Stromal cell of bone marrow (primary cell): Measurements from ENCODE around the gene SLC17A4.

Source experiments
- DNase-seq: peaks from one replicate; pipeline ENCODE4 v3.0.0-alpha.2; 2012; ENCODE audit warnings: low read depth

SLC17A4 gene

DNA sequence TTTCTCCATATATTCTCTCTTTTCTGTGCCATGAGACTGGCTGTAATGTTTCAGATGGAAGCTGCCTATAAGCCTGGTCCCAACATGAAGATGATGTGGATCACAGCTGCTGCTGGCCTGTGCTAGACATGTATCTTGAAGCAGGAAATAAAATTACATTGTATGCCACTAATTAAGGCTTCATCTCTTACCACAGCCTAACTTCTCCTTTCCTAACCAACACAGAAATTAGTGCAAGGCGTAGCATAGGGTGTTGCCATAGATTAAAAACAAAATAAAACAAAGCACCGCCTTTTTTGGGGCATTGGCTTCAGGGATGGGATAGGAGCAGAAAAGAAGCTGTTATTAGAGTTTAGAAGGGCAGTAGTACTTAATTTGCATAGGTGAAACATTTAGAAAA is 4.7 kb upstream of the SLC17A4 start:
- DNase-seq, result no peak

- no peak for DNase-seq
Observed at GRCh38 chr6:25750906-25751305, 3.6 kb upstream of the SLC17A4 start.

DNA sequence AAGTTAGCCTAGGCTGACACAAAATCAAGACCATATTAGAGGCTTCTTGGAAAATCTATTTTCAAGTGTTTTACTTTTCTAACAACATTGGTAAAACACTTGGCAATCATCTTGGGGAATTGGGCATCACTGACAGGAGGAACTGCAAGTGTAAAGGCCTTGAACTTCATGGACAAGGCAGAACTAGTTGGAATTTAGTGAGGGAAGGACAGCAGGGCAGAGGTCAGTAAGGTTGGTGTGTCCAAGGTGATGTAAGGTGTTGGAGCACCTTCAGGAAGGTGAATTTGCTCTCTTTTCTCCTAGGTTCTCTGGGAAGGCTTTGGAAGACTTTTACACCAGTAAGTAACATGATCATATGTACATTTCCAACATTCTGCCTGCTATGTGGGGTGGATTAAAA is 1.5 kb upstream of the SLC17A4 start:
- DNase-seq, result no peak

DNA sequence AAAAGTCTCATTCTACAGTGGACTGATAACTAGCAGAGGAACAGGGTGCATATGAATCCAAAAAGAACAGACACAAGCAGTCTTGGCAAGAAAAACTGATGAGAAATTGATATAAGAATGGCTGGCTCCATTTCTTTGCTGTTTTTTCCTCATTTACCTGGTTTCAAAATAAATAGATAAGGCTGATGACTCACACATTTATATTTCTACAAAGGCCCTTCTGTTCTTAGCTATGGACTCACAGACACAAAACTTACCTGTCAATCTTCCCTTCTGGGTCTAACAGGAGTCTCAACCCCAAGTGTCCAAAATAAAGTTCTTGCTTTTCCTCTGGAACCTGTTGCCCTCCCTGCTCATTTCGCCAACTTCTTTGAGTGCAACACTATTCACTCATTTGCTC is 941 bp downstream of the SLC17A4 start:
- DNase-seq, result no peak

GRCh38 chr6:25756382-25757363 is 2.1 kb downstream of the SLC17A4 start:
- DNase-seq, result no peak

GRCh38 chr6:25757936-25758642 is 3.5 kb downstream of the SLC17A4 start:
- DNase-seq, result no peak

DNA sequence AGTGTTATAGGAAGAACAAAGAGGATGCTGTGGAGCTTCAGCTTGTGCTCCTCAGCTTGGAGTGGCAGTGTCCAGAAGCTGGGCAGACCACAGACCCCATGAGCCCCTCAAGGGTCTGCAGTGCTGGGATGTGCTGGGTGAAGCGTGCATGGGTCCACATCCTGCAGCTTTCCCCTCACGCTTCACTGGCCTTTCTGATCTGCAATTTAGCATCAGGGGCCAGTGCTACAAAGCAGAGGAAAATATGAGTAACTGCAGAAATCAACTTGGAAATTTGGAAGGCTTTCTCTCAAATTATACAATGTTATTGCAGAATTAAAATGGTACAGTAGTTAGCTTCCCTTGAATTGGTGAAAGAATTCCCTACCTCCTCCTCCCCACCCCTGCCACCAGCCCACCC is 10.1 kb downstream of the SLC17A4 start:
- DNase-seq, result no peak

DNA sequence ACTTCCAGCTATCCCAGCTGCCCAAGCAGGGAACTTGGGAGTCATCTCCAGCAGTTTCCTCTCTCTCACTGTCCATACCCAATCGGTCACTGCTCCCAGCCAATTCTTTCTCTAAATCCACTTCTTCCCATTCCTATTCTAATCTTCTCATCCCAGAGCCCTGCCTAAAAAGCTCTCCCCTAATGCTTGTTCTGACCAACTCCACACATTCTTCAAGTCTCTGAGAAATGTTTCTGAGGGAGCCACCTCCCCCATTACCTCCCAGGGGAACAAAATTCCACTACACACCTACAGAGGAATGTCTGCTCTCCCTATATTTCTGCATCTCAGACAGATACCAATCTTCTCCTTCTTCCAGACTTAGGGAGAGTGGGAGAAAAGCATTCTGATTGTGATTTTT is 14.0 kb downstream of the SLC17A4 start:
- DNase-seq, result no peak

DNA sequence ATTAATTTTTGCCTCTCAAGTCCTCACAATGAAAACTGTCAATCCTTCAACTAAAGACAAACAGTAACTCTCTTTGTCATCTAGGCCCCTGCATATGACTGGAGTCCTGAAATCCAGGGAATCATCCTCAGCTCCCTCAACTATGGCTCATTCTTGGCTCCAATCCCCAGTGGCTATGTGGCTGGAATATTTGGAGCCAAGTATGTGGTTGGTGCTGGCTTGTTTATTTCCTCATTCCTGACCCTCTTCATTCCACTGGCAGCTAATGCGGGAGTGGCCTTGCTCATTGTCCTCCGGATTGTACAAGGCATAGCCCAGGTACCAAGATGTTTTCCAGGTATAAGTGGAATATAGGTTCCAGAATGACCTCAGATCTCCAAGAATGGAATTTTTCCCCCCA is 15.4 kb downstream of the SLC17A4 start:
- no peak for DNase-seq

- DNase-seq, result no peak
Observed at GRCh38 chr6:25774120-25774715, 19.7 kb downstream of the SLC17A4 start.

- DNase-seq, result no peak
Observed at GRCh38 chr6:25777031-25777430, 22.5 kb downstream of the SLC17A4 start.

DNA sequence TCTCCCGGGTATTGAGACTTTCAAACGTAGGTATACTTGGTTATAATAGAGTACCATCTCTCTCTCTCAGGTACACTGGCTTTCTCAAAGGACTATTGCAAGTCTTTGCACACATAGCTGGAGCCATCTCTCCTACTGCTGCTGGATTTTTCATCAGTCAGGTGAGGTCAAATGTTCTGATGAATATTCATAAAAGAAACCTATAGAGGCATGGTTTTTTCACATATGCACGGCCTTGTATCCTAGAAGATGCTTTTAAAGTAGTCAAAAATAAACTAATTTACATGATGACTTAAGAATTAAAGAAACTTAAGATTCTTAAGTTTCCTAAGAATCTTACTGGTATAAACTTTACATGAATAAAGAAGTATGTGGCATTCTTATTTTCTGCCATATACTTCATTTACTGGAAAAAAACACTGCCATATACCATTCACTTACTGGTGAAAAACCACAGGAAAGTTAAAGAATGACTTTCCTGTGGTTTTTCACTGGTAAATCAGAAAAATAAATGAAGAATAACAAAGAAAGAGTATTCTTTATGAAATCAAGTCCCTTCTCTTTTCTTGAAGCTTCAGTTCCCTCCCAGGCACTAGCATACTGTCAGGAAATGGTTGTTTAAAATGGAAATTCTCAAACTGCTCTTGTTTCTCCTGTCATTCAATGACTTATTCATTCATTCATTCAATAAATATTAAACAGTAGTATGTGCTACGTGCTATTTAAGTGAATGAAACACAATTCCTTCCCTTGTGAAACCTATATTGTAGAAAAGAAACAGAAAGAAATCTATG is 23.5 kb downstream of the SLC17A4 start:
- DNase-seq, result no peak

- no peak for DNase-seq
Observed at GRCh38 chr6:25781134-25781533, 26.6 kb downstream of the SLC17A4 start.

GRCh38 chr6:25787428-25787827 is 32.9 kb downstream of the SLC17A4 start:
- DNase-seq, result no peak

GRCh38 chr6:25788305-25788922 is 33.9 kb downstream of the SLC17A4 start:
- peak; percentile 22 for DNase-seq

DNA sequence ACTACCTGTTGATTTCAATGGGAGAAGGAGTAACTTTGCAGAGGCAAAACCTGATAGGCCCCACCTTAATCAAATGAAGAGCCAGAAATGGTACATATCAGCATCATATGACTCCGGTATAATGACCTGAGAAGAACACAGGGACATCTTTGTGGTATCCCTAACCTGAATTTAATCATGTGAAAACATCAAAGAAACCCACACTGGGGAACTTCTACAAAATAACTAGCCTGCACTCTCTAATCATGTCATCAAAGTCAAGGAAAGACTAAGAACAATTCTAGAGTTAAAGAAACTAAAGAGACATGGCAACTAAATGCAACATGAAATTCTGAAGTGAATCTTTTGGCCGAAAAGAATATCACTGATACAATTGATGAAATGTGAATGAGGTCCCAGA is 34.9 kb downstream of the SLC17A4 start:
- no peak for DNase-seq

DNA sequence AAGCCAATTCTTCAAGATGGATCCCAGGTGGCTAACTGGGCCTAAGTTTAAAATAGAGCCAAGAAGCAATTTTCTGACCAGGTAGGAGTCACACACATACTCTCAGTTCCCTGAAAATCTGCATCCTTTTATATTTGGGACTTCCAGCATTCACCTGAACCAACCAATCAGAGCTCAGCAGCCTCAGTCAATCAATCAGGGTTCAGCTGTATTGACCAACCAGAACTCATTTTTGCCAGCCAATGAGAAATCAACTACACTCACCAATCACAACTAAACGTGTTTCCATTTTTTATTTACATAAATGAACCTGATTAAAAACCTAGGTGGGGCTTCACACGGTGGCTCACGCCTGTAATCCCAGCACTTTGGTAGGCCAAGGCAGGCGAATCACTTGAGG is 37.5 kb downstream of the SLC17A4 start:
- no peak for DNase-seq

DNA sequence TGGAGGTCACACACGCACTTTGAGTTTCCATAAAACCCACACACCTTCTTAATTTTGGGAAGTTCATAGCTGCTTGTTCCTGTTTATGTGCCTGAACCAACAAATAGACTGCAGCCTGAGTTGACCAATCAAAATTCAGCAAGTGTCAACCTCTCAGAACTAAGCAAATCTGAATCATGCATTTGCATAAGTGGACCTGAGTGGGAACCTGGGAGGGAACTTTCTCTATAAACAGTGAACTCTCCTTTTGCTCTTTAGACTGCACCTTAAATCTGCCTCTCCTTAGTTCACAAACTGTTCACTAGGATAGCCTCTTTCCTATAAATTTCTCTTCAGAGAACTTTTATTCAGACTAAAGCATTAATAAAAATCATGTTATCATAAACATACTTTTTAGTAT is 39.4 kb downstream of the SLC17A4 start:
- DNase-seq, result no peak

- DNase-seq, result no peak
Observed at GRCh38 chr6:25794784-25795183, 40.2 kb downstream of the SLC17A4 start.

GRCh38 chr6:25801436-25801835 is 46.9 kb downstream of the SLC17A4 start:
- no peak for DNase-seq

DNA sequence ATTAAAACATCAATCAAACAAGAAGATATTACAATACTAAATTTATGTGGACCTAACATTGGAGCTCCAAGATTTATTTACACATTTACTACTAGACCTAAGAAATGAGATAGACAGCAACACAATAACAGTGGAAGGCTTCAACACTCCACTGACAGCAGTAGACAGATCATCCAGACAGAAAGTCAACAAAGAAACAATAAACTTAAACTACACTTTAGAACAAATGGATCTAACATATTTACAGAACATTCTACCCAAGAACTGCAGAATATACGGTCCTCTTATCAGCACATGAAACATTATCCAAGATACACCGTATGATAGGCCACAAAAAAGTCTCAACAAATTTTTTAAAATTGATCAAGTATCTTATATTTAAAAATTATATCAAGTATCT is 50.3 kb downstream of the SLC17A4 start:
- DNase-seq, result no peak

DNA sequence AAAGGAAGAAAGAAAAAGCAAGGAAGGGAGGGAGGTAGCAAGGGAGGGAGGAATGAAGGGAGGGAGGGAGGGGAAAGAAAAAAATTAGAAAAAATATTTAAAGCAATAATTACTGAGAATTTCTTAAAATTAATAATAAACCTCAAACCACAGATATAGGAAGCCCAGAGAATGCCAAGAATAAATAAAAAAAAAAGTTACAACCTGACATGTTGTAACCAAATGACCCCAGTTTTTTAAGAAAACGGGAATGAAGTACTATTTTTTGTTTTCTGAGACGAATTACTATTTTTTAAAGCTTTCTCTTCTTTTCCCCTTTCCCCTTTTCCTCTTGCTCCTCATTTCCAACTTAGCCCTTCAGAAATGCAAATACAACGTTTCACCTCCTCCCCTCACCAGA is 60.7 kb downstream of the SLC17A4 start:
- no peak for DNase-seq
